Osteoblast (primary cell): ENCODE data around the gene SLC9A3. TPM values are rescaled to one million over a fixed set of nuclear protein-coding genes. Genes with fewer than 3 reads are reported as not detected.
"Not testable (repeated sequence)": the region's sequence is repeated elsewhere in the genome, so short reads cannot be mapped to it uniquely, and the experiment has no call there.

Experiments used
- DNase-seq: peaks from one replicate; pipeline ENCODE4 v3.0.0; 2011; ENCODE audit warnings: low spot score, mixed read lengths; ENCODE audit not compliant: insufficient read length; ENCODE audit errors: missing footprints
- H2AFZ ChIP-seq: 2 replicates; pipeline ENCODE4 v1.6.0; 2011; ENCODE audit warnings: mild to moderate bottlenecking, low read length
- H3K27ac ChIP-seq: 2 replicates; pipeline ENCODE4 v1.5.1; 2011; ENCODE audit warnings: mild to moderate bottlenecking, low read depth, low read length, moderate library complexity
- H3K27me3 ChIP-seq: 2 replicates; pipeline ENCODE4 v1.6.0; 2012; ENCODE audit warnings: mild to moderate bottlenecking, control low read depth, inconsistent platforms, low read length, moderate library complexity; ENCODE audit not compliant: insufficient read depth
- H3K36me3 ChIP-seq: 2 replicates; pipeline ENCODE4 v1.5.1; 2011; ENCODE audit warnings: mild to moderate bottlenecking, low read length, control low read depth, moderate library complexity; ENCODE audit not compliant: insufficient read depth
- H3K4me1 ChIP-seq: 2 replicates; pipeline ENCODE4 v1.5.1; 2011; ENCODE audit warnings: mild to moderate bottlenecking, low read length, control low read depth, moderate library complexity; ENCODE audit not compliant: insufficient read depth
- H3K4me2 ChIP-seq: 2 replicates; pipeline ENCODE4 v1.6.0; 2011; ENCODE audit warnings: mild to moderate bottlenecking, low read length; ENCODE audit not compliant: insufficient read depth
- H3K4me3 ChIP-seq: fragments of 200-600 bp; sonication (generic); 3 replicates; pipeline ENCODE4 v1.5.1; 2012; ENCODE audit warnings: mild to moderate bottlenecking, low read length, inconsistent platforms; ENCODE audit not compliant: insufficient read depth
- H3K79me2 ChIP-seq: 2 replicates; pipeline ENCODE4 v1.6.0; 2012; ENCODE audit warnings: mild to moderate bottlenecking, low read length, control low read depth, inconsistent platforms; ENCODE audit not compliant: insufficient read depth
- H3K9me3 ChIP-seq: 2 replicates; pipeline ENCODE4 v1.5.1; 2011; ENCODE audit warnings: low read depth, low read length, control low read depth
- H4K20me1 ChIP-seq: 2 replicates; pipeline ENCODE4 v1.6.0; 2012; ENCODE audit warnings: mild to moderate bottlenecking, low read length, control low read depth; ENCODE audit not compliant: insufficient read depth
- CTCF ChIP-seq: IDR thresholded peaks from 2 replicates; pipeline ENCODE4 v1.5.1; 2011; ENCODE audit warnings: mild to moderate bottlenecking, low read depth, low read length, moderate library complexity; ENCODE audit errors: extremely low read depth
- total RNA-seq: library from RNA; depleted of rRNA; stranded (reverse); fragments of >200 nt; gene quantifications from 2 replicates; pipeline ENCODE4 v1.2.3, GENCODE V29; 2012

Gene SLC9A3
- total RNA-seq, 1 donor, result 1.4 TPM

- no peak for DNase-seq
- H3K27me3 ChIP-seq, result peaks cover 23% of the 10 kb centered on the region
- no peak overlapping the region for H3K4me2 ChIP-seq
- H3K79me2 ChIP-seq, result no peaks in the 10 kb centered on the region
- H3K27ac ChIP-seq, result no peak overlapping the region
- H3K4me3 ChIP-seq, result no peak overlapping the region
- no peaks in the 10 kb centered on the region for H4K20me1 ChIP-seq
- peaks cover under 1% of the 10 kb centered on the region for H3K4me1 ChIP-seq
- no peaks in the 10 kb centered on the region for H3K36me3 ChIP-seq
- H2AFZ ChIP-seq, result no peak overlapping the region
- H3K9me3 ChIP-seq, result no peaks in the 10 kb centered on the region
- TF ChIP-seq CTCF, result no peak
Measured at GRCh38 chr5:560792-561166, 36.5 kb upstream of the SLC9A3 start.

- Histone ChIP-seq H2AFZ (no peak overlapping the region), H3K4me3 (no peak overlapping the region), H3K9me3 (no peaks in the 10 kb centered on the region), H3K36me3 (no peaks in the 10 kb centered on the region), H4K20me1 (no peaks in the 10 kb centered on the region), H3K4me1 (no peaks in the 10 kb centered on the region), H3K4me2 (no peak overlapping the region), H3K27me3 (peaks cover 21% of the 10 kb centered on the region), H3K27ac (no peak overlapping the region), H3K79me2 (no peaks in the 10 kb centered on the region)
- no peak for DNase-seq
- no peak for TF ChIP-seq CTCF
Measured at GRCh38 chr5:558871-559503, 34.7 kb upstream of the SLC9A3 start.

- no peaks in the 10 kb centered on the region for H4K20me1 ChIP-seq
- H3K79me2 ChIP-seq, result no peaks in the 10 kb centered on the region
Measured at GRCh38 chr5:558326-558725, 34.1 kb upstream of the SLC9A3 start.

GRCh38 chr5:557917-558316 is 33.7 kb upstream of the SLC9A3 start:
- not testable (repeated sequence) for H3K4me1 ChIP-seq, H4K20me1 ChIP-seq, H3K4me2 ChIP-seq, H3K9me3 ChIP-seq, H3K27ac ChIP-seq, H3K79me2 ChIP-seq, H2AFZ ChIP-seq, H3K4me3 ChIP-seq, DNase-seq, H3K36me3 ChIP-seq
- peaks cover 21% of the 10 kb centered on the region for H3K27me3 ChIP-seq

More at GRCh38 chr5:558326-558725, 34.1 kb upstream of the SLC9A3 start:
- Histone ChIP-seq H3K36me3 (no peaks in the 10 kb centered on the region), H3K9me3 (no peaks in the 10 kb centered on the region), H3K4me2 (no peak overlapping the region), H3K27me3 (peaks cover 21% of the 10 kb centered on the region), H2AFZ (no peak overlapping the region), H3K4me3 (no peak overlapping the region), H3K27ac (no peak overlapping the region), H3K4me1 (no peaks in the 10 kb centered on the region)
- no peak for TF ChIP-seq CTCF
- peak; percentile 85 for DNase-seq
